SJSA1 (cell line): ENCODE results near the gene CABP7. TPM values are rescaled to one million over a fixed set of nuclear protein-coding genes. Genes with fewer than 3 reads are reported as not detected.

Experiments
- DNase-seq, 2 experiments: peaks; one replicate each; pipeline ENCODE4 v3.0.0-alpha.2; 2015 to 2020; ENCODE audit warnings: low spot score in 2 of 2, low read depth in 1 of 2
- H3K27ac ChIP-seq: fragments of 250-450 bp; sonication (Bioruptor Pico); 2 replicates; pipeline ENCODE4 v1.5.1; 2020; ENCODE audit warnings: mild to moderate bottlenecking, moderate library complexity
- H3K27me3 ChIP-seq: fragments of 250-450 bp; sonication (Bioruptor Pico); replicated peaks from 2 replicates; pipeline ENCODE4 v1.5.1; 2020; ENCODE audit warnings: mild to moderate bottlenecking, moderate library complexity
- H3K36me3 ChIP-seq: fragments of 250-450 bp; sonication (Bioruptor Pico); 2 replicates; pipeline ENCODE4 v1.5.1; 2020; ENCODE audit warnings: mild to moderate bottlenecking
- H3K4me1 ChIP-seq: fragments of 250-450 bp; sonication (Bioruptor Pico); replicated peaks from 2 replicates; pipeline ENCODE4 v1.6.1; 2021; ENCODE audit warnings: mild to moderate bottlenecking
- H3K4me3 ChIP-seq: fragments of 250-450 bp; sonication (Bioruptor Pico); 2 replicates; pipeline ENCODE4 v1.5.1; 2020; ENCODE audit warnings: mild to moderate bottlenecking
- H3K9me3 ChIP-seq: fragments of 250-450 bp; sonication (Bioruptor Pico); replicated peaks from 2 replicates; pipeline ENCODE4 v1.5.1; 2020; ENCODE audit warnings: mild to moderate bottlenecking
- total RNA-seq: library from RNA; depleted of rRNA; stranded (reverse); fragments of >200 nt; shearing (Covaris generic); gene quantifications from 2 replicates; pipeline ENCODE4 v1.2.3, GENCODE V29; 2014

The CABP7 gene
- total RNA-seq, 1 experiment from 2014 or later: not detected

- Histone ChIP-seq H3K27me3 (no peaks in the 10 kb centered on the region), H3K4me1 (no peaks in the 10 kb centered on the region), H3K27ac (no peak overlapping the region), H3K4me3 (no peak overlapping the region), H3K9me3 (no peaks in the 10 kb centered on the region), H3K36me3 (peaks cover 4% of the 10 kb centered on the region; the same call in 1 of the 2 replicates)
- no peak for DNase-seq
Observed at GRCh38 chr22:29735416-29735815, 15.6 kb downstream of the CABP7 start.

GRCh38 chr22:29737251-29738117, 17.7 kb downstream of the CABP7 start:
- Histone ChIP-seq H3K27ac (no peak overlapping the region), H3K27me3 (no peaks in the 10 kb centered on the region), H3K4me3 (no peak overlapping the region), H3K36me3 (0 out of 2 replicates have a peak, but pooled peaks cover 4% of the 10 kb centered on the region), H3K4me1 (no peaks in the 10 kb centered on the region), H3K9me3 (no peaks in the 10 kb centered on the region)
- DNase-seq: no peak

GRCh38 chr22:29738118-29738815, 18.5 kb downstream of the CABP7 start:
- no peak for DNase-seq
- no peaks in the 10 kb centered on the region for H3K27me3 ChIP-seq
- H3K36me3 ChIP-seq: 0 out of 2 replicates have a peak, but pooled peaks cover 4% of the 10 kb centered on the region
- no peaks in the 10 kb centered on the region for H3K9me3 ChIP-seq
- no peak overlapping the region for H3K4me3 ChIP-seq
- H3K4me1 ChIP-seq: no peaks in the 10 kb centered on the region
- H3K27ac ChIP-seq: no peak overlapping the region

GRCh38 chr22:29739346-29739875, 19.6 kb downstream of the CABP7 start:
- no peak overlapping the region for H3K4me3 ChIP-seq
- DNase-seq: no peak
- 0 out of 2 replicates have a peak, but pooled peaks cover 4% of the 10 kb centered on the region for H3K36me3 ChIP-seq
- no peaks in the 10 kb centered on the region for H3K27me3 ChIP-seq
- H3K4me1 ChIP-seq: no peaks in the 10 kb centered on the region
- H3K9me3 ChIP-seq: no peaks in the 10 kb centered on the region
- no peak overlapping the region for H3K27ac ChIP-seq

GRCh38 chr22:29740216-29740615, 20.4 kb downstream of the CABP7 start:
- H3K27ac ChIP-seq: no peak overlapping the region
- H3K4me1 ChIP-seq: no peaks in the 10 kb centered on the region
- DNase-seq: no peak
- H3K4me3 ChIP-seq: no peak overlapping the region
- H3K9me3 ChIP-seq: no peaks in the 10 kb centered on the region
- H3K36me3 ChIP-seq: 0 out of 2 replicates have a peak, but pooled peaks cover 4% of the 10 kb centered on the region
- no peaks in the 10 kb centered on the region for H3K27me3 ChIP-seq

- DNase-seq: no peak
- Histone ChIP-seq H3K27ac (no peak overlapping the region), H3K27me3 (no peaks in the 10 kb centered on the region), H3K36me3 (peaks cover 8% of the 10 kb centered on the region), H3K4me1 (no peaks in the 10 kb centered on the region), H3K4me3 (no peak overlapping the region), H3K9me3 (no peaks in the 10 kb centered on the region)
Observed at GRCh38 chr22:29741926-29742325, 22.1 kb downstream of the CABP7 start.

- no peak for DNase-seq
- H3K27me3 ChIP-seq: no peaks in the 10 kb centered on the region
- no peaks in the 10 kb centered on the region for H3K4me1 ChIP-seq
- H3K27ac ChIP-seq: no peak overlapping the region
- peaks cover 12% of the 10 kb centered on the region for H3K36me3 ChIP-seq
- H3K4me3 ChIP-seq: no peak overlapping the region
- no peaks in the 10 kb centered on the region for H3K9me3 ChIP-seq
Observed at GRCh38 chr22:29742326-29742725, 22.5 kb downstream of the CABP7 start.

GRCh38 chr22:29744902-29745301, 25.1 kb downstream of the CABP7 start:
- Histone ChIP-seq H3K9me3 (no peaks in the 10 kb centered on the region), H3K4me1 (no peaks in the 10 kb centered on the region), H3K27me3 (no peaks in the 10 kb centered on the region), H3K36me3 (peaks cover 14% of the 10 kb centered on the region), H3K4me3 (no peak overlapping the region), H3K27ac (no peak overlapping the region)
- no peak for DNase-seq

GRCh38 chr22:29747832-29748231, 28.0 kb downstream of the CABP7 start:
- Histone ChIP-seq H3K27me3 (no peaks in the 10 kb centered on the region), H3K4me1 (no peaks in the 10 kb centered on the region), H3K36me3 (peaks cover 17% of the 10 kb centered on the region), H3K4me3 (no peak overlapping the region), H3K9me3 (no peaks in the 10 kb centered on the region), H3K27ac (no peak overlapping the region)
- DNase-seq: no peak

- peak in 1 of 2 experiments; percentile 37 for DNase-seq
- Histone ChIP-seq H3K27ac (no peak overlapping the region), H3K36me3 (peaks cover 17% of the 10 kb centered on the region), H3K4me1 (no peaks in the 10 kb centered on the region), H3K4me3 (no peak overlapping the region), H3K9me3 (no peaks in the 10 kb centered on the region), H3K27me3 (no peaks in the 10 kb centered on the region)
Observed at GRCh38 chr22:29748248-29748893, 28.6 kb downstream of the CABP7 start.

GRCh38 chr22:29750029-29750428, 30.2 kb downstream of the CABP7 start:
- H3K4me3 ChIP-seq: no peak overlapping the region
- no peak for DNase-seq
- no peaks in the 10 kb centered on the region for H3K4me1 ChIP-seq
- no peak overlapping the region for H3K27ac ChIP-seq
- peaks cover 17% of the 10 kb centered on the region for H3K36me3 ChIP-seq
- H3K9me3 ChIP-seq: no peaks in the 10 kb centered on the region
- H3K27me3 ChIP-seq: no peaks in the 10 kb centered on the region

- H3K4me3 ChIP-seq: no peak overlapping the region
- peaks cover 13% of the 10 kb centered on the region for H3K36me3 ChIP-seq
- DNase-seq: no peak
- no peaks in the 10 kb centered on the region for H3K4me1 ChIP-seq
- H3K27me3 ChIP-seq: no peaks in the 10 kb centered on the region
- H3K9me3 ChIP-seq: no peaks in the 10 kb centered on the region
- no peak overlapping the region for H3K27ac ChIP-seq
Observed at GRCh38 chr22:29750559-29751538, 31.0 kb downstream of the CABP7 start.

GRCh38 chr22:29751669-29752068, 31.9 kb downstream of the CABP7 start:
- Histone ChIP-seq H3K4me1 (peaks cover 6% of the 10 kb centered on the region), H3K4me3 (no peak overlapping the region), H3K9me3 (no peaks in the 10 kb centered on the region), H3K27ac (no peak overlapping the region), H3K36me3 (peaks cover 13% of the 10 kb centered on the region), H3K27me3 (no peaks in the 10 kb centered on the region)
- no peak for DNase-seq
